ENCODE measurements around the gene APOL5. TPM values are rescaled to one million over a fixed set of nuclear protein-coding genes. Genes with fewer than 3 reads are reported as not detected.

Gene APOL5
- total and polyA plus RNA-seq, 9 of the 15 experiments (the other 6 are each of a cell fraction or from before 2014, with no cell fraction given), result not detected

GRCh38 chr22:35708453-35708852, 9.2 kb upstream of the APOL5 start:
- no peaks in the 10 kb centered on the region for H3K36me3 ChIP-seq (ENCODE audit: control insufficient read depth, insufficient read depth, low read length)
- H4K20me1 ChIP-seq (replicated peaks; ENCODE audit: control insufficient read depth, insufficient read depth, low read length), result no peaks in the 10 kb centered on the region
- no peak overlapping the region for H3K9ac ChIP-seq (ENCODE audit: insufficient read depth in 1 of 2, low read depth in 2 of 2, low read length in 2 of 2)
- ChIA-PET POLR2A (interaction anchor here (0.5 kb wide), 1 partner anchor 91 kb away, joined by 3 read pairs; the partner anchor contains the start of gene MB), CTCF (ENCODE audit: low intra/inter-chr PET ratio) (no interaction called here)
- H3K4me2 ChIP-seq (ENCODE audit: insufficient read depth, low read length), result no peak overlapping the region
- H3K4me3 ChIP-seq, result no peak overlapping the region
- BruUV-seq (replicated peaks), result no TSS peak
- no peak overlapping the region for H2AFZ ChIP-seq (ENCODE audit: low read depth, low read length)
- ATAC-seq, result no peak
- TF ChIP-seq ZNF445 (CRISPR knock-in tag; IDR thresholded peaks at IDR 0.05; ENCODE audit: low read depth) (no peak), ARID1B (IDR thresholded peaks at IDR 0.05) (no peak), MCM3 (IDR thresholded peaks at IDR 0.05) (no peak), NR2F6 (CRISPR knock-in tag; IDR thresholded peaks at IDR 0.05) (no peak), TEAD1 (CRISPR knock-in tag; IDR thresholded peaks at IDR 0.05) (no peak), PKNOX1 (IDR thresholded peaks at IDR 0.05) (no peak), MAZ (CRISPR knock-in tag; conservative IDR thresholded peaks at IDR 0.05 in 1 of 2, IDR thresholded peaks at IDR 0.05 in 1 of 2) (no peak), HMGN3 (IDR thresholded peaks at IDR 0.05; ENCODE audit: borderline replicate concordance, extremely low read depth, insufficient read length, low read depth, low read length) (no peak), DPF2 (IDR thresholded peaks at IDR 0.05) (no peak), ZBTB49 (CRISPR knock-in tag; IDR thresholded peaks at IDR 0.05; ENCODE audit: borderline replicate concordance) (no peak), SP2 (IDR thresholded peaks at IDR 0.05; ENCODE audit: extremely low read depth, low read depth, low read length, poor library complexity, severe bottlenecking) (no peak), CEBPG (CRISPR knock-in tag; IDR thresholded peaks at IDR 0.05) (no peak), CEBPG (tag; conservative IDR thresholded peaks at IDR 0.05 in 1 of 2, IDR thresholded peaks at IDR 0.05 in 1 of 2) (no peak), PPARD (CRISPR knock-in tag; IDR thresholded peaks at IDR 0.05) (no peak), KDM2B (CRISPR knock-in tag; IDR thresholded peaks at IDR 0.05) (no peak), HDAC1 (IDR thresholded peaks at IDR 0.05) (no peak), ZBTB7A (IDR thresholded peaks at IDR 0.05; ENCODE audit: borderline replicate concordance, control insufficient read depth, low read depth, low read length) (no peak)
- no peak overlapping the region for H3K27ac ChIP-seq (ENCODE audit: extremely low read depth, low read depth, low read length)
- no peaks in the 10 kb centered on the region for H3K9me1 ChIP-seq (ENCODE audit: control insufficient read depth, insufficient read depth, low read length)
- no peaks in the 10 kb centered on the region; the same call in 1 of the 2 replicates for H3K9me3 ChIP-seq (replicated peaks; ENCODE audit: control insufficient read depth, insufficient read depth, low read depth, low read length)
- FAIRE-seq, result no peak
- 23% methylated on average over 6 of the region's 7 CpGs for WGBS (ENCODE audit: insufficient coverage, low coverage, missing lambda C conversion rate)
- DNase-seq (ENCODE audit: extremely low read depth in 1 of 4, low spot score in 3 of 4), result no peak
- in situ Hi-C loops (cut with MboI), result no loop called here
- no peaks in the 10 kb centered on the region for H3K79me2 ChIP-seq (ENCODE audit: control insufficient read depth, insufficient read depth, low read length)
- intact Hi-C loops (cut with micrococcal nuclease), result no loop called here
- H3K4me1 ChIP-seq (replicated peaks in 1 of 2; ENCODE audit: control insufficient read depth in 2 of 2, insufficient read depth in 2 of 2, low read length in 2 of 2), result no peaks in the 10 kb centered on the region; a peak in 2 of 5 replicates
- peaks cover 0 to 5% of the 10 kb centered on the region in 2 experiments; a peak in 1 of 5 replicates for H3K27me3 ChIP-seq (ENCODE audit: control insufficient read depth in 2 of 2, insufficient read depth in 2 of 2, low read length in 2 of 2)
